Dermis microvascular lymphatic vessel endothelial cell (primary cell): ENCODE data around the gene CAMK2B. TPM values are rescaled to one million over a fixed set of nuclear protein-coding genes. Genes with fewer than 3 reads are reported as not detected.
A peak's percentile ranks its signal among the peaks of the same experiment; 100 is the strongest.

Experiments
- DNase-seq, 2 donors: peaks; one replicate each; pipeline versions ENCODE4 v3.0.0 to v3.0.0-alpha.2; 2010; ENCODE audit warnings: low read depth in 2 of 2
- total RNA-seq: library from RNA; depleted of rRNA; stranded (reverse); fragments of >200 nt; gene quantifications from 2 replicates; pipeline ENCODE4 v1.2.1, GENCODE V29; 2014

The CAMK2B gene
- total RNA-seq, 1 donor from 2014 or later: 0.13 TPM

DNA sequence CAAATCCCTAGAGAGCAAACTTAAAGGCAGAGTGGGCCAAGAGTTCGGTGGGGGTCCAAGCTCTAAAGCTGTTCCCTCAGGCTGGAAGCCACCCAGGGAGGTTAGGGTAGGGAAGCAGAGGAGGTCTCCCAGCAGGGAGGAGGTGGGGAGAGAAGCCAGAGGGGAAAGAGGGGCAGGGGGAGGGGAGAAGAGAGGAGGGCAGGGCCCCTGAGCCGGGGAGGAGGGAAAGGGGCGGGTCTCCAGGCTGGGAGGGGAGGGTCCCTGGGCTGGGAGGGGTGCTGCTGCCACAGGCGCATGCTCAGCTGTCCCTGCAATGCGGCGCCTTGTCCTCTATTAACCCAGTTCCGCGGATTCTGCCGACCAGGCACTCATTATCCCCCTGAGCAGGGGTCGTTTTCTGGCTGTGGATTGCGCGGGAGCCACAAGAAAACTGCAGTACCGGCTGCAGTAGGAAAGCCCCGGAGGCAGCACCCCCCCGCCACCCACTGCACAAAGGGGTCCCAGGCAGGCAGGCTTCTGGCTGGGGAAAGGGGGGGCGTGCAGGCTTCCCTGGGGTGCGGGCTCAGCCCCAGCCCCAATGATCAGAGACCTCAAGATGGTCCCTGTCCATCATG lies 49.3 kb downstream of the CAMK2B start:
- DNase-seq: no peak

DNA sequence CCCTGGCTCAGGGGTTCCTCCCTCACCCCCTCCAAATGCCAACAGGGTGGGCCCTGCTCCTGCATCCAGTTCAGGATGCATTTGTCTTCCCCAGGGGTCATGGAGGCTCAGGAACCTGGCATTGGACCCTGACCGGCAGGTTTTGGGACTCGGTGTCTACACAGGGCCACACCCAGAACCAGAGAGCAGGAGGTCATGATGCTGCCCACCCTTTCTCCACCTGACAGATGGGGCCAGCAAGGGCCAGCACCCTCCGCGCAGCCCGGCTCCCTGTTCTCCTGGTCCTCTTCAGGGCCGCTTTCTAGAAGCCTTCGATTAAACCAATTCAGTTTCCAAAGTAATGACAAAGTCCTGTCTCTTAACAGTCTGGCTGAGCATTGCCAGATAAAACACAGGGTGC lies 50.2 kb downstream of the CAMK2B start:
- DNase-seq: no peak

- no peak for DNase-seq
Measured at GRCh38 chr7:44274623-44274975, 50.8 kb downstream of the CAMK2B start.

GRCh38 chr7:44273681-44274622 lies 51.4 kb downstream of the CAMK2B start:
- no peak for DNase-seq

DNA sequence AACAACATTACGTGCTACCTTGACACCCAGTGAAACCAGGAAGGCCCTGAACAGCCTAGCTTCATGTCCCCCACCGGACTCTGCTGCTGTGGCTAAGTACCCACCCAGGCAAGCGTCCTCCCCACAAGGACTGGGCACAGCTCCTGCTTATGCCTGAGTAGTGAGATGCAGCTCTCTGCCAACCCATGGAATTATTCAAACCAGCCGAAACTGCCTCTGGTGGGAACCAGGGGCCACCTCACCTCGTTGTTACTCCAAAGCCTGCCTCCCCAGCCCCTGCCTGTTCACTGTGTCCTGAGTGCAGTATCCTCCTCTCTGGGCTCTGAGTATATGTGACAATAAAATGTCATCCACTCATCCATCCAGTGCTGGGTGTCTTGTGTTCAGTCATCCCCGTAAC lies 52.4 kb downstream of the CAMK2B start:
- no peak for DNase-seq

DNA sequence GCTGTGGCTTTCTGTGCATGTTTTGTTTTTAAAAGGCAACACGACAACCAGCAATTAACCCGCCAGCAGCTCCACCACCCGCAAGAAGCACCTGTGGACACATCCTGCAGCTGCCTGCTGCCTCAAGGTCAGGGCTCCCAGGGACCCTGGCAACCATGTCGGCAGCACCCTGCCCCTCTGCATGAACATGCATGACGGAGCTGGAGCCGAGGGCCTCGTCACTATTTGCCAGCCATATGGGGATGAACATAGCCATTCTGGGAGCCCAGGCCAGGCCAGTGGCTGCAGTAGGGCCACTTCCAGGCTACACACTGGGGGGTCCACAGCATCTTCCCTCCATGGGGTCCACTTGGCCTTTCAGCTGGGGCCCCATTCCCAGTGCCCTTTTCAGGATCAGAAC lies 52.9 kb downstream of the CAMK2B start:
- DNase-seq: no peak

- DNase-seq: no peak
Measured at GRCh38 chr7:44269943-44270493, 55.4 kb downstream of the CAMK2B start.

- no peak for DNase-seq
Measured at GRCh38 chr7:44269417-44269816, 56.0 kb downstream of the CAMK2B start.

- DNase-seq: no peak
Measured at GRCh38 chr7:44268671-44269070, 56.7 kb downstream of the CAMK2B start.

DNA sequence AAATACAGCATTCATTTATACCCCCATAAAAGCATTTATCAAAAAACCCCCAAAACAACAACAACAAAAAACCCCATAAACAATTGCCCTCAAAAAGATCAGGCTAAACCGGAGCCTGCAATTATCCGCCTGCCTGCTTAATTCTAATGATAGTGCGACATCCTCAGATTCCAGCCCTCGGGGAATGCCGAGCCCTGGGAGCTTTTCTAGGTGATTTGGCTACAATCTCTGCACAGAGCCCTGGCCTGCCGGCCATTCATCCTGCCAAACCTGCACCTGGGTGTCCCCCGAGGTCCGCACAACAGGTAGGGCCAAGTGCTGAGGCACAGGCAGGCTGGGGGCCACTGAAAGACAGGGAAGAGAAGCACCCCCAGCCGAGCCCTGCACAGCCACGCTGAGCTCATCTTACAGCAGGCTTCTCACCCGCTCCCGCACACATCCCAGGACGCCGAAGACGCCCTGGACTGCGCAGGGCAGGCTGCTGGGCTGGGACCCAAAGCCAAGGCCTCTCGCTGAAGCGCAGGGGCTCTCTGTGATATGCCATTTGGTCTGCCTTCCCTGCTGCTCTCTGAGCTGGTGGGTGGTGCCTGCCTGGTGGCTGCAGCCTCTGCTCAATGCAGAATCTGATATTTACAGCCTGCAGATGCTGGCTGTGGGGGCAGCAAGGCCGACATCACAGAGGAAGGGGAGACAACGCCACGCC lies 57.5 kb downstream of the CAMK2B start:
- no peak for DNase-seq

DNA sequence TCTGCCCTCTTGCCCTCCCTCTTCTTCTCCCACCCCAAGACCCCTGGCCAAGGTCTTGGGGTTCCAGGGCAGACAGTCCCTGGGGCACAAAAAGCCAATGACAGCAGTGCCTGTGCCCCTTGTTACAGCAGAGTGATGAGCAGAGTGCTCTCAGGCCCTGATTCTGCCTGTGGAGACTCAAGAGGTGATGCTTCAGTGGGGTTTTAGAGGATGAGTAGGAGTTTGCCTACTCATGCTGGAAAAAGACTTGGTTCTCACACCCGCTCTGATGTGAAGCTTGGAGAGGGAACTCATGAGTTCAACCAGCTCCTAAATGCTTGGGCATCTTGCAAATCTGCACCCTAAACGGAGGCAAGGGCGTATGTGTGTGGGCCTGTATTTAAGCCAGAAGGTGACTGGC lies 58.2 kb downstream of the CAMK2B start:
- DNase-seq: no peak

GRCh38 chr7:44266526-44266925 lies 58.9 kb downstream of the CAMK2B start:
- DNase-seq: no peak

DNA sequence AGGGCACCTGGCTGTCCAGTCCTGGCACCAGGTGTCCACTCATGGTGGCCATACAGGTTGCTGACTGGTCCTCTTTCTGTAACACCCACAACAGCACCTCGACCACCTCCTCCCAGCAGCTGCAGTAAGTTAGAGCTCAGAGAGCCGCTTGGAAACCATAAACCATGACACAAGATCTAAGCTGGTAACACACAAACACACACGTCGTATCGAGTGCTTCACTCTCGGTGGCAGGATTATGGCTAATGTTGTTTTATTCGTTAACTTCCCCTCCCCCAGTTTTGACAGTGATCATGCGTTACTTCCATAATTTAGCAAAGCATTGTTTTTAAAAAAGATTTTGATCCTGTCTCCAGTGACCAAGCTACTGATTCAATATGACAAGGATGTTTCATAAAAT lies 59.7 kb downstream of the CAMK2B start:
- DNase-seq: no peak

DNA sequence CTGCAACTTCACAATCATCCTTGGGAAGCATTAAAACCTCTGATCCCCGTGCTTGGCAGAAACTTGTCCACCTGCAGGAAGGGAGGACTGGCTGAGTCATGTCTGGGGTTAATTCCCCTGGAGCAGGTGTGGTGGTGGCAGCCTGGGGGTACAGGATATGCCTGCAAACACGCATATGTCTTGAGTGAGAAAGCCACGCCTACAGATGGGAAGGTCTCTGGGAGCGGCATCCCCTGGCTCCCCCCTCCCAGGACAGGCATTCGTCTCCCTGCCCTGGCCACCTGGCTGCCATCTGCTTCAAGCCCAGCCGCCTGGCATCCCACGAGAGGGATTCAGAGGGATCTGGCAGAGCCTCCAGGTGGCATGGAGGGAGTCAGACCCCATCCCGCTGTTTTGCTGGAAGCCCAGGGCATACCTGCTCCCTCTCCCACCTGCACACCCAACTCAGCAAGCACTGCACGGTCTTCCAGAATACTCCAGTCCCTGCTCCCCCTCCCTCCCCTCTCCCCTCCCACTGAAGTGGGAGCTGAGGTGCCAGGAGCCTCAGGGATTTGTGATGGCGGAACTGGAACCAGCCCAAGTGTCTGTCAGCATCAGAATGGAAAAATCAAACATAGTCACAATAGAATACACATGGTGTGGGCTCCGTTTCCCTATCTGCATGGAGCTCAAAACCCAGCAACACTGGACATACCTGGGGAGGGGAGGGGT lies 61.0 kb downstream of the CAMK2B start:
- no peak for DNase-seq

- DNase-seq: no peak
Measured at GRCh38 chr7:44263326-44264082, 61.9 kb downstream of the CAMK2B start.

GRCh38 chr7:44262031-44262430 lies 63.4 kb downstream of the CAMK2B start:
- DNase-seq: no peak

DNA sequence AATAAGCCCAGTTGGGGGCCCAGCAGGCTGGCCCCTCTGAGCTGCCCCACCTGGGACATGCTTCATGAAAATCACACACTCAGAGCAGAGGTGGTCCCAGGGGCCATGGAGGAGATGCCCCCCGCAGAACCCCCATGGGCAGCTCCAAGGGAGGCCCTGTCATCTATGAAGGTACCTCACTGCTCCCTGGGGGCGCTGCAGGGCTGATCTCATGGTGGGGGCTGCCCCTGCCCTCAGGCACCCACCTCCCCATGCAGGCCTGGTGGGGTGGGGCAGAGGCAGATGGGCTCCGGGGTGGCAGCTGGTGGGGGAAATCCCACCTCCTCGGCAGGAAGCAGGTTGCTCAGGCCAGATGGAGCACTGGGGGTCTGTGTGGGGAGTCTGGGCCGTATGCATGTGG lies 64.2 kb downstream of the CAMK2B start:
- DNase-seq: no peak

DNA sequence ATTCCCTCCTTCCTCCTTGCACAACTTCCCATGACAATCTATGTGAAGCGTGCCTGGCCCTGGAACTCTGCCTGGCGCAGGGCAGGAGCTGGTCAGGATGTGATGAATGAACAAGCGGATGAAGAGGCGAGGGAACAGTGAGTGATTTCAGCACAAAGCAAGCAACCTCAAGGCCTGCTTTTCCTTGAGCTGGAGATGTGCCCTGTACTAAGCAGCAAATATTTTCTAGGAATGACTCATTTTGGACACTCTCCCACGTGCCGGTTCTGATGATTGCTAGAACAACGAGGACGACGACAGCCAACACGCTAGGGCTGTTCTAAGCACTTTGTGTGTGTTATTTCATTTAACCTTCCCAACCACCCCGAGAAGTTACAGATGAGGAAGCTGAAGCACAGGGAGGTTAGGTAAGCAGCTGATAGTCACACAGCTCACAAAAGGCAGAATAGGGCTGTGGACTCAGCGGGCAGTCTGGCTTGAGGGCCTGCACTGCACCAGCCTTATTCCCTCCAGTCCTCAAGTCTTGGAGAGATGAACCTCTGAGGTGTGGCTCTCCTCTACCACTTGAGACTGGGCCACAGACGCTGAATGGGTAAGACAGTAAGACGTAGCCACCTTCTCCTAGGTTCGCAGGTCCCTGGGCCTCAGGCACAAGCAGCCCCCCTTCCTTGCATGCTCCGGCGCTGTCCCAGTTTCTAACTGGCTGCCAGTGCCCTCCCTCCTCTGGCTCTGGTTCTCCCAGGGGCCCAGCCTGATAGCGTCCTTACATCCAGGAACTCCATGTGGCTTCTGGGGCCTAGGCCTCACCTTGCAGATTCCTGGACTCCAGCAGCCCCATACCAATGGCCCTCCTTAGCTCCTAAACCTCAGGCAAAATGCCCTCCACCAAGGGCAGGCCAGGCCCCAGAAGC lies 65.6 kb downstream of the CAMK2B start:
- peak; percentile 74 to 89 for DNase-seq

DNA sequence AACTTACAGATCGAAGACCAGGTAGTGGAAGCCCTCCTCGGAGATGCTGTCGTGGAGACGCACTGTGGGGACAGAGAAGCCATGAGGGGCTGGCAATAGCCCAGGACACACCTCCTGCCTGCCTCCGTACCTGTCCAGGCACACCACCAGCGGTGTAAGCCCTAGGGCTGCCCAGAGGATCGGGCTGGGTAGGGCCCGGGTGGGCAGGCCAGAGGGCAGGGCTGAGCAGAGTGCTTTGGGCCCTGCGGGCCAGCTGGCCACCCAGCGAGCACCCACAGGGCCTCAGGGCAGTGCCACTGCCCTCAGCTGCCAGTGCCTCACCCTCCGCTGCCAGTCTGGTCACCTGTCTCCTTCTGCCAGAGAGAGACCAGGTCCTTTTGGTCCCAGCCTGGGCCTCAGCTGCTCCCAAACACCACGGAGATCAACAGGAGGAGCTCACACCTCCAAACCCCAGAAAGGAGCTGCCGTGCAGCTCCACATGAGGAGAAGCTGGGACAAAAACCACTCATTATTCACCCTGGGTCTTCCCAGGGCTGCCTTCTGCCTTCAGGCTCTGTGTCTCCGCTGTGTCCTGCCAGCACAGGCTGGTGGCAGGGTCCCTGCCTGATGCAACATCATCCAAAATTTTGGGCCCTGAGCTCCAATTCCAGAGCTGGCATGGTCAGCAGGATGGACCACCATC lies 66.4 kb downstream of the CAMK2B start:
- no peak for DNase-seq
